HepG2 (cell line): Measurements from ENCODE around the gene INPP4B. TPM values are rescaled to one million over a fixed set of nuclear protein-coding genes. Genes with fewer than 3 reads are reported as not detected.

Experiments used
- ATAC-seq: fragments of 200-7000 bp; cut with Tn5 transposase; 3 replicates; pipeline ENCODE4 v1.9.1; 2020; ENCODE audit warnings: mild to moderate bottlenecking, moderate library complexity
- BruUV-seq: library from RNA; stranded (reverse); fragments of 400-500 nt; replicated peaks from 2 replicates; lab custom pipeline; 2021; lab: Mats Ljungman, UMichigan
- CTCF ChIA-PET: fragments of 300-600 bp; formaldehyde crosslinking; extraction: SDS; loops from one replicate; lab custom pipeline; 2021; ENCODE audit warnings: low total read pairs, inconsistent platforms, low intra/inter-chr PET ratio; lab: Yijun Ruan, JAX
- POLR2A ChIA-PET: fragments of 350-600 bp; sonication (Branson Sonifier 250); formaldehyde crosslinking; loops from one replicate; lab custom pipeline; 2020; ENCODE audit warnings: antibody characterized with exemption, inconsistent platforms; lab: Yijun Ruan, JAX
- DNase-seq: peaks from one replicate; pipeline ENCODE4 v3.0.0-alpha.2; 2015; ENCODE audit warnings: low spot score
- FAIRE-seq: peaks from 3 replicates; lab custom pipeline; 2011; peaks lifted over from hg19 to GRCh38; lab: Jason Lieb, UNC
- H2AFZ ChIP-seq: one replicate; pipeline ENCODE4 v1.6.1; 2011; ENCODE audit warnings: low read length, inconsistent platforms
- H3K27ac ChIP-seq: fragments of 300-600 bp; 3 replicates; pipeline ENCODE4 v1.8.0; 2011; ENCODE audit warnings: mixed run types, mild to moderate bottlenecking, mixed read lengths, low read length, inconsistent platforms; ENCODE audit not compliant: insufficient read depth; ENCODE audit errors: extremely low read length
- H3K27me3 ChIP-seq, 2 experiments: fragments of 200-600 bp in 1 of 2; 2 replicates in 1 of 2; 3 replicates in 1 of 2; pipeline versions ENCODE4 v1.6.0 to v1.8.0; 2011; ENCODE audit warnings: low read length in 2 of 2, mild to moderate bottlenecking in 2 of 2, moderate library complexity in 2 of 2, inconsistent platforms in 1 of 2; ENCODE audit not compliant: insufficient read depth in 2 of 2, control insufficient read depth in 1 of 2
- H3K36me3 ChIP-seq, 2 experiments: fragments of 200-600 bp in 1 of 2; replicated peaks in 1 of 2; 2 replicates in 1 of 2; 3 replicates in 1 of 2; pipeline versions ENCODE4 v1.5.1 to v1.8.0; 2011; ENCODE audit warnings: low read length in 2 of 2, inconsistent platforms in 1 of 2; ENCODE audit not compliant: insufficient read depth in 2 of 2, control insufficient read depth in 1 of 2
- H3K4me1 ChIP-seq: 2 replicates; pipeline ENCODE4 v1.5.1; 2012; ENCODE audit warnings: low read length, inconsistent platforms; ENCODE audit not compliant: insufficient read depth
- H3K4me2 ChIP-seq: 2 replicates; pipeline ENCODE4 v1.6.0; 2011; ENCODE audit warnings: low read depth, low read length, inconsistent platforms
- H3K4me3 ChIP-seq, 3 experiments: fragments of 200-600 bp in 1 of 3; sonication (generic), shearing (Covaris generic) in 1 of 3; replicated peaks in 1 of 3; 2 replicates each; pipeline ENCODE4 v1.5.1; 2011 to 2016; ENCODE audit warnings: low read length in 3 of 3, inconsistent platforms in 2 of 3, low read depth in 2 of 3, mild to moderate bottlenecking in 2 of 3, control low read depth in 1 of 3, mixed read lengths in 1 of 3; ENCODE audit not compliant: insufficient read depth in 1 of 3
- H3K79me2 ChIP-seq: one replicate; pipeline ENCODE4 v1.6.1; 2011; ENCODE audit warnings: low read length, inconsistent platforms; ENCODE audit not compliant: insufficient read depth
- H3K9ac ChIP-seq: 2 replicates; pipeline ENCODE4 v1.6.0; 2011; ENCODE audit warnings: mild to moderate bottlenecking, low read depth, low read length, inconsistent platforms; ENCODE audit not compliant: insufficient read depth
- H3K9me3 ChIP-seq: 2 replicates; pipeline ENCODE4 v1.5.1; 2012; ENCODE audit warnings: mild to moderate bottlenecking, low read length
- H4K20me1 ChIP-seq: 2 replicates; pipeline ENCODE4 v1.6.0; 2011; ENCODE audit warnings: inconsistent platforms, mild to moderate bottlenecking, low read length, moderate library complexity; ENCODE audit not compliant: insufficient read depth
- ARNT ChIP-seq: fragments of 450-650 bp; IDR thresholded peaks from 2 replicates; pipeline ENCODE4 v1.6.1; 2017
- FOXA1 ChIP-seq, 2 experiments: fragments of 450-650 bp in 1 of 2; sonication (generic) in 1 of 2; formaldehyde crosslinking in 1 of 2; IDR thresholded peaks; 2 replicates each; pipeline versions ENCODE4 v1.4.0 to v1.6.1; 2016 to 2020; ENCODE audit warnings: missing genetic modification reagents in 1 of 2
- GATA4 ChIP-seq: sonication (generic); IDR thresholded peaks from 2 replicates; pipeline ENCODE4 v1.6.1; 2016; ENCODE audit warnings: antibody characterized with exemption, low read depth, borderline replicate concordance
- ISL2 ChIP-seq: sonication (generic); formaldehyde crosslinking; IDR thresholded peaks from 2 replicates; pipeline ENCODE4 v1.5.0; 2020; ENCODE audit warnings: missing genetic modification reagents
- MAF1 ChIP-seq: sonication (generic); formaldehyde crosslinking; IDR thresholded peaks from 2 replicates; pipeline ENCODE4 v1.5.0; 2020; ENCODE audit warnings: missing genetic modification reagents, borderline replicate concordance
- MBNL3 ChIP-seq: fragments of 250-450 bp; sonication (Bioruptor Pico); conservative IDR thresholded peaks from 2 replicates; pipeline ENCODE4 v1.8.0; 2022; ENCODE audit warnings: mild to moderate bottlenecking, inconsistent platforms
- MED8 ChIP-seq: sonication (generic); formaldehyde crosslinking; IDR thresholded peaks from 2 replicates; pipeline ENCODE4 v1.8.1; 2023; ENCODE audit warnings: mild to moderate bottlenecking, missing genetic modification reagents; ENCODE audit not compliant: insufficient replicate concordance
- PRMT3 ChIP-seq: sonication (generic); formaldehyde crosslinking; IDR thresholded peaks from 2 replicates; pipeline ENCODE4 v1.8.1; 2022; ENCODE audit warnings: low read depth, mild to moderate bottlenecking, moderate library complexity, missing genetic modification reagents, borderline replicate concordance
- REST ChIP-seq, 2 experiments: IDR thresholded peaks; 2 replicates each; pipeline ENCODE4 v1.6.1; 2011 to 2012; ENCODE audit warnings: low read length in 2 of 2, borderline replicate concordance in 1 of 2, low read depth in 1 of 2, mild to moderate bottlenecking in 1 of 2, moderate library complexity in 1 of 2
- RFX1 ChIP-seq: fragments of 450-650 bp; IDR thresholded peaks from 2 replicates; pipeline ENCODE4 v1.6.1; 2017
- SOX5 ChIP-seq: IDR thresholded peaks from 2 replicates; pipeline ENCODE4 v1.6.1; 2016; ENCODE audit warnings: borderline replicate concordance
- TBL1XR1 ChIP-seq: fragments of 150-350 bp; IDR thresholded peaks from 2 replicates; pipeline ENCODE4 v1.6.1; 2014; ENCODE audit warnings: borderline replicate concordance, low read length; ENCODE audit not compliant: partially characterized antibody
- TBX3 ChIP-seq: fragments of 450-650 bp; IDR thresholded peaks from 2 replicates; pipeline ENCODE4 v1.6.1; 2017; ENCODE audit warnings: antibody characterized with exemption, mild to moderate bottlenecking, inconsistent platforms, borderline replicate concordance
- TCF7 ChIP-seq: sonication (generic); IDR thresholded peaks from 2 replicates; pipeline ENCODE4 v1.6.1; 2016; ENCODE audit warnings: antibody characterized with exemption, low read depth
- XRCC5 ChIP-seq: fragments of 200-400 bp; formaldehyde crosslinking; optimal IDR thresholded peaks from 2 replicates; pipeline ENCODE3; 2017; ENCODE audit warnings: mild to moderate bottlenecking, low read length
- ZNF329 ChIP-seq: sonication (generic); formaldehyde crosslinking; IDR thresholded peaks from 2 replicates; pipeline ENCODE4 v1.9.0; 2021; ENCODE audit warnings: low read depth, mild to moderate bottlenecking, missing genetic modification reagents
- ZNF562 ChIP-seq: sonication (generic); formaldehyde crosslinking; IDR thresholded peaks from 2 replicates; pipeline ENCODE4 v1.8.0; 2022; ENCODE audit warnings: missing genetic modification reagents, borderline replicate concordance
- ZNF589 ChIP-seq: sonication (generic); formaldehyde crosslinking; conservative IDR thresholded peaks from 2 replicates; pipeline ENCODE4 v1.8.0; 2022; ENCODE audit warnings: mild to moderate bottlenecking, moderate library complexity, missing genetic modification reagents
- ZNF644 ChIP-seq: IDR thresholded peaks from 2 replicates; pipeline ENCODE4 v1.6.1; 2016; ENCODE audit warnings: low read depth
- WGBS: methylation state at CpG from one replicate; pipeline ENCODE4 v1.1.6; 2017; ENCODE audit warnings: low lambda C conversion rate; 5-methylcytosine and 5-hydroxymethylcytosine counted together
- in situ Hi-C: cut with HindIII; loops from 2 replicates; pipeline ENCODE4 v1.10.0; 2017; ENCODE audit warnings: low pct_unique_long_range_greater_than_20kb; ENCODE audit not compliant: extremely low pct_ligation_motif_present
- intact Hi-C: fragments of 100-400 bp; cut with micrococcal nuclease; formaldehyde crosslinking; loops from one replicate; pipeline ENCODE4 v1.10.0; 2022; ENCODE audit not compliant: unreplicated experiment
- polyA plus RNA-seq, 8 experiments: library from polyadenylated mRNA; depleted of rRNA in 3 of 8; stranded (reverse) in 7 of 8; unstranded in 1 of 8; fragments of >200 nt; fragmentation: Illumina TruSeq in 4 of 8; extraction: Trizol in 4 of 8; gene quantifications; 2 replicates each; pipeline versions ENCODE4 v1.2.1 to v1.2.3, GENCODE V29; 2011 to 2016; ENCODE audit warnings: low read depth in 4 of 8, missing spikeins in 1 of 8, mixed read lengths in 1 of 8; ENCODE audit not compliant: insufficient read depth in 1 of 8
- total RNA-seq, 5 experiments: library from RNA; depleted of rRNA; stranded (reverse); fragments of >200 nt; fragmentation: Illumina TruSeq; extraction: Trizol; gene quantifications; 2 replicates each; pipeline ENCODE4 v1.2.3, GENCODE V29; 2016; ENCODE audit warnings: low read depth in 1 of 5

INPP4B gene
- total and polyA plus RNA-seq, 2 of the 13 experiments (the other 11 are each of a cell fraction or from before 2014, with no cell fraction given): not detected

- TF ChIP-seq FOXA1 (IDR thresholded peaks at IDR 0.05) (no peak), FOXA1 (CRISPR knock-in tag; IDR thresholded peaks at IDR 0.05) (no peak), GATA4 (no peak), ZNF589 (CRISPR knock-in tag) (no peak), MED8 (CRISPR knock-in tag) (no peak)
Observed at GRCh38 chr4:142607976-142608375, 238.1 kb downstream of the INPP4B start (continued).

GRCh38 chr4:142600952-142601351, 245.1 kb downstream of the INPP4B start:
- no peaks in the 10 kb centered on the region for H3K27me3 ChIP-seq
- no peaks in the 10 kb centered on the region for H3K79me2 ChIP-seq
- CTCF ChIA-PET: no interaction called here
- H2AFZ ChIP-seq: no peak overlapping the region
- H3K9ac ChIP-seq: no peak overlapping the region
- BruUV-seq: no TSS peak
- POLR2A ChIA-PET: no interaction called here
- no peak for DNase-seq
- H3K4me3 ChIP-seq: no peak overlapping the region
- H3K36me3 ChIP-seq: no peaks in the 10 kb centered on the region
- no peak overlapping the region for H3K27ac ChIP-seq
- TF ChIP-seq TCF7 (no peak), PRMT3 (CRISPR knock-in tag) (no peak), TBL1XR1 (no peak), ISL2 (CRISPR knock-in tag) (no peak), ZNF562 (no peak), ZNF644 (CRISPR knock-in tag) (no peak), SOX5 (CRISPR knock-in tag) (no peak), TBX3 (no peak), MAF1 (CRISPR knock-in tag) (no peak), REST (IDR thresholded peaks at IDR 0.05; ENCODE audit: borderline replicate concordance in 1 of 2, low read depth in 1 of 2, low read length in 2 of 2) (no peak), XRCC5 (no peak), ARNT (no peak), RFX1 (no peak), ZNF329 (CRISPR knock-in tag) (no peak), MBNL3 (no peak)
- H3K4me1 ChIP-seq: no peaks in the 10 kb centered on the region
- no peak overlapping the region for H3K4me2 ChIP-seq
- no peak for FAIRE-seq
- intact Hi-C loops (no loop called here), in situ Hi-C loops (no loop called here)
- peaks cover 87% of the 10 kb centered on the region for H3K9me3 ChIP-seq
- no peak for ATAC-seq
- H4K20me1 ChIP-seq: no peaks in the 10 kb centered on the region
- 0% methylated on average over 1 of the region's 1 CpG for WGBS
